Measurements from ENCODE around the gene CDKAL1.
"Not testable (repeated sequence)": the region's sequence is repeated elsewhere in the genome, so short reads cannot be mapped to it uniquely, and the experiment has no call there.

The CDKAL1 gene

GRCh38 chr6:21073318-21073839 lies 539.1 kb downstream of the CDKAL1 start:
- no peak for DNase-seq (ENCODE audit: low spot score)

DNA sequence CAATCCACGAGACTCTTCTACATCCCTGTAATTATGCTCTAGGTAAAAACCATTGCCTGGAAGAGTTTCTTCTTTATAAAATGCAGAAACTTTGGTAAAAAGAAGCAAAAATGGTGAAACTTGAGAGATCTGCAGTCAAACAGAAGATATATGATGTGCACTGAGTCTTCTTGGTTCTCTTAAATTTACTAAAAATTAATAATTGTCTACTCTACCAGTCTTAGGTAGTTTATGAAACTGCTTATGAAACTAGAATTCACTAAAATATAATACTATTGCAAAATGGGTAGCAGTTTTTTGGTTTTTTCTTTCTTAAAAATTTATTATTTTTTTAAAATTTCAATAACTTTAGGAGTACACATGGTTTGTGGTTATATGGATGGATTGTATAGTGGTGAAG lies 540.2 kb downstream of the CDKAL1 start:
- no peak for DNase-seq (ENCODE audit: low spot score)

GRCh38 chr6:21075986-21076385 lies 541.7 kb downstream of the CDKAL1 start:
- DNase-seq (ENCODE audit: low spot score) = no peak

DNA sequence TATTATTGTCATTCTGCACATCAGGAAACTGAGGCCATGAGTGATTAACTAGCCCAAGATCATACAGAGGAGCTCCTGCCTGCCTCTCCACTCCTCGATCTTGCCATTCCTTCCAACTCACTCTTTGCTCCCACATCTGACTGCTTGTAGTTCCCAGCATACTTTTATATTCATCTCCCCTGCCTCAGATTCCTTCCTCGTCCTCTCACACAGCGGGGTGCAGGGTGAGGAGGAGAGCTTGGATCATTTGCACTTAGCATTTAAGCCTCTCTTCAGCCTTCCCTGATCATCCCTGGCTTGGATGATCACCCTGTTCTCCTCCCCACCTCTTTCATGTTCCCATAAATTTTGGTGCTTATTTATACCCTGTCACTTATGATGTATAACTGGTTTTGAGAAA lies 544.2 kb downstream of the CDKAL1 start:
- no peak for DNase-seq (ENCODE audit: low spot score)

- DNase-seq (ENCODE audit: low spot score) = no peak
Measured at GRCh38 chr6:21079468-21080048, 545.3 kb downstream of the CDKAL1 start.

DNA sequence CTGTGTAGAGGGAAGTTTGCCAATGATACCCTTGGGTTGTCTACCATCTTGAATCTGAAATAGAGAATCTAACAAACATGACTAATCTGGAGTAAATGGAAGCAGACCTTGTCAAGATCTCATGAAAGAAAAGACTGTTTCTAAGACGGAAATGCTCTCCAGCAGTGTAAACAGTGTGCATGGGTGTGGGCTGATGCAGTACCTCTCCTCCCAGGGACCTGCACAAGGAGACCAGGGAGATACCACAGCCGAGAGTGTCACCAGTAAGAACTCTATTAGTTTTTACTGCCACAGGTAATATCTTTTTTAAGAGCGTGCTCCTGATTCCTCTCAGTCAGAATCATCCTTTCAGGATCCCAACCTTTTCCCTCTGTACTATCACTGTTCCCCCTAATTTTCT lies 546.0 kb downstream of the CDKAL1 start:
- DNase-seq (ENCODE audit: low spot score) = no peak

DNA sequence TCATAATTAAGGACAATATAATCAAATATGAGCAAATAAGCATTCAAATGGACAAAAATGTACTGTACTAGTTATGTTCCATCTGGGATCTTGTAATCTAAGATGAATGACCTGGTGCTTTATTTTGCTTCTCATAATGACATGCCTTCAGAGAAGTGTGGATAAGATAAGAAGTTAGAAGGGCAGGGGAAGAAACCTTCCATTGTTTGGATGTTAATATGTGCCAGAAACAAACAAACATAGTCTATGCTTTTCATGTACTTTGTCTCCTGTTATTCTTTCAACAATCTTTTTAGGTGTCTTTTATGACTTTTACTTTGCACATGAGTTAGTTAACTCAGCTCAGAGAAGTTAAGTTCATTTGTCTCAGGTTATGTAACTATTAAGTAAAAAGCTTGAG lies 547.8 kb downstream of the CDKAL1 start:
- no peak for DNase-seq (ENCODE audit: low spot score)

DNA sequence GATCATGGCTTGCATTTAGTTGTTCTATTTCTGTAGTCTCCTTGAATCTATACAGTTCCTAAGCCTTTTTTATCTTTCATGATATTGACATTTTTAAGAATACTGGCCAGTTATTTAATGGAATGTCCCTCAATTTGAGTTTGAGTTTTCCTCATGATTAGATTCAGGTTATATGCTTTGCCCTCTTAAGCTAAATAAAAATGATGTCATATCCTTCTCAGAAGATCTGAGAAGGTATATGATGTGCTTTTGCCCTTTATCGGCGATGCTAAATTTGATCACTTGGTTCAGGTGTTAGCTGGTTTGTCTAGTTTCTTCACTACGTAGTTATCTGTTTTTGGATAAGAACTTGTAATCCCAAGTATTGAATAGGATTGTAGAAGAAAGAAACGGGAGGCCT lies 549.5 kb downstream of the CDKAL1 start:
- no peak for DNase-seq (ENCODE audit: low spot score)

- no peak for DNase-seq (ENCODE audit: low spot score)
Measured at GRCh38 chr6:21084656-21085055, 550.4 kb downstream of the CDKAL1 start.

- no peak for DNase-seq (ENCODE audit: low spot score)
Measured at GRCh38 chr6:21085211-21085610, 551.0 kb downstream of the CDKAL1 start.

DNA sequence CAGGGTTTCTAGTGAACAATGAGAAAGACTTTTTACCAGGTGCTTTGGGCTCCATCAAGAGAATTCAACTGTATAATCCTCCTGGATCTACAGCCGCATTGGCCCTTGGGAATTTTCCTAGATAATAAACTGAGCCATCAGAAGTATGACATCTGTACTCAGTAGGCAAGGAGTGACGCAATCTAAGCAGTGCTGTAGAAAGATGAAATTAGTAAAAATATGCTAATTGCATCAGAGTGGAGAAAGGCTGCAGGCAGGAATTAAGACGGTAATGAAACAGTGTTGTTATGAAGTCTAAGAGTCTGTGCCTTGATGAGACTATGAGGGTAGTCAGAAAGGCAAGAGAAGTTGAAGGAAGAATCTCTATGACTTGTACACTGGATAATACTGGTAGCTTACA lies 551.4 kb downstream of the CDKAL1 start:
- DNase-seq (ENCODE audit: low spot score) = no peak

DNA sequence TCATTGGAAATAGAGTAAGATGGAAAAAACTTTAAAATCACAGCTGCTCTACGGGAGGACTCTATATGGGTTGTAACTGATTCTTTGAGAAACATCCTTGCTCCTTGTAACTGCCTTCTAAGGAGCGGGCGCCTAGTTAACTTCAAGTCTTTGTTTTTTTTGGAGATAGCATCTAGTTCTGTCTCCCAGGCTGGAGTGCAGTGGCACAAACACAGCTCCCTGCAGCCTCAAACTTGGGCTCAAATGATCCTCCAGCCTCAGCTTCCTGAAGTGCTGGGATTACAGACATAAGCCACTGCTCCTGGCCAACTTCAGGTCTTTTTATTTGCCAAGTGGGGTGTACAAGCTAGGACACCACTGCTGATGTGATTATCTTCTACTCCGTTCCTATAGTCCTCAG lies 552.9 kb downstream of the CDKAL1 start:
- DNase-seq (ENCODE audit: low spot score) = no peak

DNA sequence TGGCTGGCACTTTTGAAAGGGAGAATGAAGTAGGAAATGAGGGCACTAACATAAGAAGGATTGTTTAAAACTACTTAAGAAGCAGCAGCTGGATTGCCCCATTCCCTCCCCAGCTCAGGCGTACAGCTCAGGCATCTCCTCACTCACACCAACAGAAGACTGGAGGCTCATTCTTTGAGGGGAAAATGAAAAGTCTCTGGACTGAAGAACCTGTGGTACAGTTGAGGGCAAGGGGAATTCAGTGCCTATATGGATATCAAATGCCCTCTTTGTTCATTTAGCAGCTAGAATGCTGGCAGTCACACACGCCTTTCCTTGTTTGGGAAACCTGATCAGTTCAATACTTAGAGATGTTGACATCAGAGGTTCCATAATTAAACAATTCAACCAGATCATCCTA lies 557.2 kb downstream of the CDKAL1 start:
- DNase-seq (ENCODE audit: low spot score) = no peak

DNA sequence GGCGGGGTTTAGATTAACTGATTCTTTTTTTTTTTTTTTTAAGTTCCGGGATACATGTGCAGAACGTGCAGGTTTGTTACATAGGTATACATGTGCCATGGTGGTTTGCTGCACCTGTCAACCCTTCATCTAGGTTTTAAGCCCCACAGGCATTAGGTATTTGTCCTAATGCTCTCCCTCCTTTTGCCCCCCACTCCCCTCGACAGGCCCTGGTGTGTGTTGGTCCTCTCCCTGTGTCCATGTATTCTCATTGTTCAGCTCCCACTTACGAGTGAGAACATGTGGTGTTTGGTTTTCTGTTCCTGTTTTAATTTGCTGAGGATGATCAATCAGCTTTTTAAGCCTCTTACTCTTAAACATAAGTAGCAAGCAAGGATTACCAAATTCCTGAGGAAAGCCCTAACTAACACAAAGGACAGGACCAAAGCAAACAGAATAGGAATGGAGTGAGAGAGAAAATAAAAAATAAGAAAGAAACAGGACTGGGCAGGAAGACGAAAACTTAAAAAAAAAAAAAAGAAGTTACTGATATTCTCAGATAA lies 558.0 kb downstream of the CDKAL1 start:
- not testable (repeated sequence) for DNase-seq (ENCODE audit: low spot score)

DNA sequence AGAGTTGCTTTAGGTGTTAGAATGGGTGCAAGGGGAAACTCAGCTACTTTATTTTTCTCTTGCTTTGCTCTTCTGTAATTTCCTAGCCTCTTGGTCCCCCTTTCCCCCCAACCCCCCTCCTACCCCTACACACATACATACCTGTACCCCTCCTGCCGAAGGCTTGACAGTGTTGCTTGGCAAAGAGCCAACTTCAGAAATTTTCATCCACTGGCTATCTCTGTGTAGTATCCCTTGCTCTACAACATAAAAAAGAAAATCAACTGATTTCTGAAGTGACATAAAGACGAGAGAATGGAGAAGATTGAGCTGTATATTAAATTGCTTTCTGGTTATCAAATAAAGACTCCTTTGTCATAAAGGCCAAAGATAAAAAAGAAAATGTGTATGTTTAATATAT lies 561.2 kb downstream of the CDKAL1 start:
- DNase-seq (ENCODE audit: low spot score) = no peak

DNA sequence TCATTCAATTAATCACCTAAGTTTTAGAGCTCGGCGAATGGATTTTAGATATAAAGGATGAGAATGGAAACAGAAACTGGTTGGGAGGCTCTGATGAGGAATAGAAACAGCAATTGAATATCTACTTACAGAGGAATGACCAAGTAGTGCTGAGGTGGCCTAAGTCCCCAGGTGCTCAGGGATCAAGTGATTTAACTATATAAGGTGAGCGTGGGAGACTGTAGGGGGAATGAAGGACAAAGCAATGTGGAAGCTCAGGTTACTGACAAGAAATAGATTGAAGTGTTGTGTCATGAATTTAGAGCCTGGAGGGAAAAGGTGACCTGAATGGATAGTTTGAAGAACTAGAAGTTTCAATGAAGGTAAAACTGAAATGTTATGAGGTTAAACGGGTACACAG lies 563.9 kb downstream of the CDKAL1 start:
- no peak for DNase-seq (ENCODE audit: low spot score)

DNA sequence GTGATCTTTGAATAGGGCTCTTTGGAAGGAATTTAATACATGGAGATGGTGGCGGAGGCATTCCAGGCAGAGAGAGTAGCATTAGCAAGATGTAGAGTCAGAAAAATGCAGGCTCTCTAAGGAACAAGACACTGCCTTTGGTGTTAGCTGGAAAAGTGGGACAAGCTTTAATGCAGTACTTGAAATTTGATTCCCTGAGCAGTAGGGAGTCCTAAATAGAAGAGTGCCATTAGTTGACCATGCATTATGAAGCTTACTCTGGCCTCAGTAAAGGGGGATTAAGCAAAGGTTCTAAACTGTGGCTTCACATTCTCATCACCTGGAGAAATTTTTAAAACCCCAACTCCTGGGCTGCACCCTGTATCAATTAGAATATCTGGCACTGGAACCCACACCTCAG lies 564.5 kb downstream of the CDKAL1 start:
- no peak for DNase-seq (ENCODE audit: low spot score)

DNA sequence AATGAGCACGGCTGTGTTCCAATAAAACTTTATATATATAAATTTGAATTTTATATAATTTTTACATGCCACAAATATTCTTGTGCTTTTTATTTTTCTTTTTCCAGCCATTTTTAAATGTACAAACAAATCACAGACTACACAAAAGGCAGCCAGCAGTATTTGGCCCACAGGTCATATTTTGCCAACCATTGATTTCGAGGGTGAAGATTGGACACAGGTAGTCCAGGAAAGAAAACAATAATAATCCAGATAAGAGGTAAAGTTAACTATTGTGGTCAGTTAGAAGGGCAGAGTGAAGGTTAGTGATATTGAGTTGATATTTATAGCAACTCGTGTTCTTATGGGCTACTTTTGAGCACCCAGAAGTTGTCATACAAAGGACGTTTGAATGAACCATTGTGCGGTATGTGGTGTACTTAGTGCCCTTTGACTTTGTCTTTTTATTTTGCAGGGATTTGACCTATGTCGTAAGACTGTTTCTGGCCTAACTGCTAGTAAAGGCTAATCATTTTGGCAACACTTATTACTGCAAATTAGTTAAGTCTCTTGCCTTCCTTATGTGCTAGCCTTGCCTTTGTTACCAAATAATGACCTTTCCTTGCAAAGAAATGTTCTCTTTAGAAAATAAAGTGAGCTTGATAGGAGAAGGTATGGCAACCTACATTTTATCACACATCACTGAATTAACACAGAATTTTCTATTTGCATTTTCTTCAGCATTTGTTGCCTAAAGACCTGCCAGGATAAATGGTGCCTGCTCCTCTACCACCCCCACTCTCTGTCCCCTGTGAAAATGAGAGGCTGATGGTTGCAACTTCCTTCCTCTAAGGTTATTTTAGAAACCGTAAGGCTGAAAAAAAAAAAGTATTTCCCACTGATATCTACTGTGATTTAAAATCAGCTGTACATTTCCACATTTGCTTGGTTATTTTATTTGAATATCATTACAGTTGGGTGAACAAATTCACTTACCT lies 565.4 kb downstream of the CDKAL1 start:
- DNase-seq (ENCODE audit: low spot score) = no peak

GRCh38 chr6:21100991-21101390 lies 566.7 kb downstream of the CDKAL1 start:
- DNase-seq (ENCODE audit: low spot score) = no peak

DNA sequence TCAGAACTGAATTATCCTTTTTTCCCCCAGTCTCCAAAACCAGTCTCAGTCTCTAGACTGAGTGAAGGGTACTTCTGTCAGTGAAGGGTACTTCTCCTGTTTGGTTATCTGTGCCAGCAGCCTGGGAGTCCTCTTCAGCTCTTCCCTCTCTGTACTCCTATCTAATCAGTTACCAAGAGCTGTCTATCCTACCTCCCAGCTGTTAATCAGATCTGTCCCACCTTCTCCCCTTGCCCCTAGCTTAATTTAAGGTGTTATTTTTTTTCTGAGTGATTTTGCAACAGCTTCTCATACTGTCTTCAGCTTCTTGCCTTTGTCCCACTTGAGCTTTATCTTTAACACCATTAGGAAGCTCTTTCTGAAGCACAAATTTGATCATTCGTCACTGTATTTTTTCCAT lies 567.4 kb downstream of the CDKAL1 start:
- no peak for DNase-seq (ENCODE audit: low spot score)

DNA sequence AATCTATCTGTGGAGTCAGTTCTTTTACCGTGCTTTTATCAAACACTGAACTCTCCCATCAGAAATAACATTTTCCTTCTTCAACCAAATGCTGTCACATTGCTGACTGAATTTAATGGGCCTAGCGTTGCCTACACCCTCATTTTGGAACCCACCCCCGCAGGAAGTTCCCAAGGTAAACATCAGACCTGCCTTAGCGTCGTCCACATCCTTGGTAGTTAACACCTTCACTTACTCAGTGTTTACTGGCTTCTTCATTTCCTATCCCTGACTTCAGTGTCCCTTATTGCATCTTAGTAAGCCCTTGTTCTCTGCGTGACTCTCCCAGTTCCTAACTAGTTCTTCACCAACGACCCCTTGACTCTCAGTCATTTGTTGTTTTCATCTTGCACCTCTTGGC lies 567.9 kb downstream of the CDKAL1 start:
- DNase-seq (ENCODE audit: low spot score) = no peak

DNA sequence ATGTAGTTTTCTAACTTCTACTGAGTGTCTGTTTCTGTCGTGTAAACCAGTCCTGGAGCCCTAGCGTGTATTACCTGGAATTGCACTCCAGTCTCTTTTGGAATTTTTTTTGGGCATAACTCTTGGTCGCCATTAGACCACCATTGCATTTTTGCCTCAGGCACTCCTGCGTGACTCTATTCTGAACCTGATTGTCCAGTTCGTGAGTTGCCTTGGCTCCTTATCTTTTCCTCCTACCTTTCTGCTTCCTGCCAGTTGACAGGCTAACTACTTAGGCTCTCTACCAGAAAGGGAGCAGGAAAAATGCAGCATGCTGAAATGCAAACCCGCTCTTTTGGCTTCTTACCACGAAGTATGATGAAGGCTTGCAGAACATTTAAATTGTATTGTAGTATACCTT lies 568.4 kb downstream of the CDKAL1 start:
- no peak for DNase-seq (ENCODE audit: low spot score)

DNA sequence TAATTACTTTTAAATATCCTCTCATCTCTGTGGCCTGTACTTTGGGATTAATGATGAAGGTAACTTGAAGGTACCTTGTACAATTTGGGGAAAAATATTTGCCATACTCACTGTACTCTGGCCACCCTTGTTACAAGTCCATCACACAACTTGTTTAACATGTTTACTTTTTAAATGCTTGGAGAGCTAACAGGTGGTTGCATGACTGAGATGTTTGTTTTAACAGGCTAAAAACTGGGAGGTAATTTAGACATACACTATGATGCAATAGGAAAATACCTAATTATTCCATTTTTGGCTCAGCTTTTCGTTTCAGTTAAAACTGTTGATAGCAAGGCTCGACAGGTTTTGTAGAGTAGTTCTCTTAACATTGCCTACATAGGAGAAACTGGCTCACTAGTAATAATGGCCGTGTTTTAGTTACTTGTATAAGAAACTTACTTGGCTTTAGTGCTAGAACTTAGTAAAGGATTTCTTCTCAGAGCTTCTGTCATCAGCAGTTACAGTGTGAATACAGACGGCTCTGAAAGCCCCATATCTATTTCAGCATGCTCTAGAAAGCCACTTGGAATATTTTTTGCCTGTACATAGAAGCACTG lies 569.5 kb downstream of the CDKAL1 start:
- DNase-seq (ENCODE audit: low spot score) = no peak
